BJ (cell line): ENCODE measurements around the gene CELF6. TPM values are rescaled to one million over a fixed set of nuclear protein-coding genes. Genes with fewer than 3 reads are reported as not detected.

Experiments used
- CTCF ChIA-PET: fragments of 350-600 bp; formaldehyde crosslinking; extraction: SDS; loops from one replicate; lab custom pipeline; 2021; ENCODE audit warnings: antibody characterized with exemption, inconsistent platforms; lab: Yijun Ruan, JAX
- POLR2A ChIA-PET: fragments of 300-600 bp; sonication (Branson Sonifier 250); formaldehyde crosslinking; extraction: SDS; loops from one replicate; lab custom pipeline; 2021; ENCODE audit warnings: antibody characterized with exemption; lab: Charles Lee
- DNase-seq: peaks from one replicate; pipeline ENCODE4 v3.0.0-alpha.2; 2011; ENCODE audit warnings: low read depth
- H3K27me3 ChIP-seq: 2 replicates; pipeline ENCODE4 v1.6.0; 2011; ENCODE audit warnings: low read length; ENCODE audit not compliant: control insufficient read depth, insufficient read depth
- H3K36me3 ChIP-seq: 2 replicates; pipeline ENCODE4 v1.5.1; 2011; ENCODE audit warnings: low read length; ENCODE audit not compliant: control insufficient read depth, insufficient read depth
- H3K4me3 ChIP-seq: 2 replicates; pipeline ENCODE4 v1.5.1; 2011; ENCODE audit warnings: low read depth, mild to moderate bottlenecking, control low read depth, low read length
- CTCF ChIP-seq: IDR thresholded peaks from 2 replicates; pipeline ENCODE4 v1.5.1; 2011; ENCODE audit warnings: low read depth, mild to moderate bottlenecking, control low read depth, inconsistent platforms, low read length, moderate library complexity; ENCODE audit not compliant: insufficient read depth
- polyA plus RNA-seq: library from polyadenylated mRNA; depleted of rRNA; stranded (reverse); fragments of >200 nt; gene quantifications from 2 replicates; pipeline ENCODE4 v1.2.3, GENCODE V29; 2011

Gene CELF6
- polyA plus RNA-seq, 1 experiment = 0.12 TPM

DNA sequence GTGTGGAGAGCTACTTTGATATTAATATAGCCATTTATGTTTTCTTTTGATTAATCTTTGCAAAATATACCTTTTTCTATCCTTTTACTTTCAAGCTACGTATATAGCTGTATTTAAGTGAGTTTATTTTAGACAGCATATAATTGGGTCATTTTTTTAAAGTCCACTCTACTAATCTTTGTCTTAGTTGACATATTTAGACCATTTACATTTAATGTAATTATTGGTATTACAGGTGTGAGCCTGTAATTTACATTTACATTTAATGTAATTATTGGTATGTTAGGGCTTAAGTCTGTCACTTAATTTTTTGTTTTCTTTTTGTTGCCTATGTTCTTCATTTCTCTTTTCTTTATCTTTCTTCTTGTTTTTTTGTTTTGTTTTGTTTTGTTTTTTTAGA is 3.8 kb upstream of the CELF6 start:
- Histone ChIP-seq H3K4me3 (no peak overlapping the region), H3K36me3 (no peaks in the 10 kb centered on the region), H3K27me3 (no peaks in the 10 kb centered on the region)
- DNase-seq = no peak
- CTCF ChIA-PET = no interaction called here
- TF ChIP-seq CTCF = no peak
- POLR2A ChIA-PET = no interaction called here

GRCh38 chr15:72319360-72319984 is 485 bp downstream of the CELF6 start:
- POLR2A ChIA-PET = interaction anchor here (0.6 kb wide), 1 partner anchor 12 kb away, joined by 4 read pairs; no protein-coding TSS in a partner anchor
- Histone ChIP-seq H3K36me3 (no peaks in the 10 kb centered on the region), H3K27me3 (no peaks in the 10 kb centered on the region; the same call in 1 of the 2 replicates), H3K4me3 (peak overlapping the region; percentile 41)
- no peak for DNase-seq
- no peak for TF ChIP-seq CTCF
- CTCF ChIA-PET = interaction anchor here (0.8 kb wide), 1 partner anchor 215 kb away, joined by 3 read pairs; no protein-coding TSS in a partner anchor

DNA sequence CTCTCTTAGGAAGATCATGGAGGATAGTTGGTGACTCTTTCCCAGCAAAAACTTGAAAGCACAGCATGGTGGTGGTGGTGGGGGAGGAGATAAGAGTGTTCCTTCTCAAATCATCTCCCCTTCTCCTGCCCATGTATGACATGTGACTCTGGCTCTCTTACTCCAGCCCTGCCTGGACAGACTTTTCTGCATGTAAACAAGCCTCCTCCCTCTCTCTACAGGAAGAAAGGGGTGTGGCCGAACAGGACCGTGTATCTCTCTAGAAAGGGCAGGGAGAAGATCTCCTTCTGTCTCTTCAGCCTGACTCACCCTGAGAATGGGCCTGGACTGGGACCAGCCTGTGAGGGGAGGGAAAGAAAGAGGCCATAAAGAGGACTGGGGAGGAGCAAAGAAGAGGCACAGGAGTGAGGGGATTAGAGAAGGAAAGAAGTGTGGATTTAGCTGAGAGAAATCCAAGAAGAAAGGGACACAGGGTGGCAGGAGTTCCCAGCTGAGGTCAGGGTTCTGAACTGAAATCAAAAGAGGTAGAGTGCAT is 1.5 kb downstream of the CELF6 start:
- no peaks in the 10 kb centered on the region; the same call in 1 of the 2 replicates for H3K27me3 ChIP-seq
- POLR2A ChIA-PET = no interaction called here

GRCh38 chr15:72315706-72316370 is 4.1 kb downstream of the CELF6 start:
- DNase-seq = no peak
- TF ChIP-seq CTCF = no peak
- Histone ChIP-seq H3K36me3 (no peaks in the 10 kb centered on the region), H3K27me3 (no peaks in the 10 kb centered on the region; the same call in 1 of the 2 replicates), H3K4me3 (no peak overlapping the region)
- ChIA-PET POLR2A (no interaction called here), CTCF (no interaction called here)

More for the DNA sequence above, 1.5 kb downstream of the CELF6 start:
- no peaks in the 10 kb centered on the region for H3K36me3 ChIP-seq
- CTCF ChIA-PET = no interaction called here
- TF ChIP-seq CTCF = no peak
- no peak overlapping the region for H3K4me3 ChIP-seq
- no peak for DNase-seq

GRCh38 chr15:72313881-72314280 is 6.1 kb downstream of the CELF6 start:
- no peak overlapping the region for H3K4me3 ChIP-seq
- TF ChIP-seq CTCF = no peak
- POLR2A ChIA-PET = no interaction called here
- no peaks in the 10 kb centered on the region; the same call in 1 of the 2 replicates for H3K27me3 ChIP-seq
- DNase-seq = no peak
- no peaks in the 10 kb centered on the region for H3K36me3 ChIP-seq
- CTCF ChIA-PET = interaction anchor here (0.8 to 2.9 kb wide), 11 partner anchors 10 to 409 kb away, joined by 3 to 12 read pairs (median 4); no protein-coding TSS in a partner anchor
